Right forelimb (tissue), 1 donor: ENCODE results near the gene TMEM121.

Experiments used
- DNase-seq: peaks from one replicate; pipeline ENCODE4 v3.0.0-alpha.2; 2018

TMEM121 gene

DNA sequence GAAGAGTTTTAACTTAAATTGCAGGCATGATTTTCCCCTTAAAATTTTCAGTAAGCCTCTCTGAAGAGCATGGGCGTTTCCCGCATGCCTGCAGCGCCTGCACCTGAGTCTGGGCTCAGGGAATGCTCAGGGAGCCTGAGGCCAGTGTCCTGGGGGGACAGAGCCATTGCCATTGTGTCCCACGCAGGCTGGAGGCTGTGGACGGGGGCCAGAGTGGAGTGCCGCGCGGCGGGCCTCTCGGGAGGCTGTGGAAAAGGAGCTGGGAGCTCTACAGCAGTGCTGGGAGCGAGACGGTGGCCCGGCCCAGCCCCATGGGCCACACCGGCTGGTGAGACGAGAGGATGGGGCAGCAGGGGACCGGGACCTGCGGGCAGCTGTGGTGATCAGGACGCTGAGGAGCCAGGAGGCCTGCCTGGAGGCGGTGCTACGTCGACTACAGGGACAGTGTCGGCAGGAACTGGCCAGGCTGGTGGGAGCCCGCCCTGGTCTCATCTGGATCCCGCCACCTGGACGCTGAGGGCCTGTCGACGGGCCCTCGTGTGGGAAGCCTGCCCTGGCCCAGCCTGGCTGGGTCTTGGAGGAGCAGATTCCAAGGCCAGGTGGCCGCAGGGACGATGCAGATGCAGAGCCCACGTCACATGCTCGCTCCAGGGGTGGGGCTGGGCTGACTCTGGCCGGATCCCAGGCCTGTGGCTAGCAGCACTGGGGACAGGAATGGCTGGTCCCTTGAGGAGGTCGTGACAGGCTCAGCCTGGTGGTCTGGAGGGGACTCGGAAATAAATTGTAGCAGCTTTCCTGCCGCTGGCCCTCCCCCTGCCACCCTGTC, 27.7 kb upstream of the TMEM121 start:
- no peak for DNase-seq

GRCh38 chr14:105499256-105500035, 26.9 kb upstream of the TMEM121 start:
- DNase-seq, result no peak

- no peak for DNase-seq
These were observed 26.2 kb upstream of the TMEM121 start for GRCh38 chr14:105500036-105500725.

DNA sequence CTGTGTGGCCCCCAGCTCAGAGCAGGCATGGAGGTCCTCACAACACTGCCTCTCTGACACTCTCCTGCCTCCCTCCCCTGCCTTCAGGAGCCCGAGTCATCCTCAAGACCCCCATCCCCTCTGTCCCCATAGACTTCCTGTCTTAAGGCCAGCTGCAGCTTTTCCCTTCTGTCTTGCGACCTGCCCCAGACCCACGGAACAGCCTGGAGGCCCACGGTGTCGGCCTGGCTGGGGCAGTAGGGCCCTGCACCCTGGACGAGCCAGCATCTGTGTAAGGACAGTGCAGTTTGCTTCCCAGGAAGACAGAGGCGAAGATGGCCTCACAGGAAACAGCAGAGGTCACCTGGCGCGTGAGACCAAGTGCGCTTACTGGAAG, 25.7 kb upstream of the TMEM121 start:
- DNase-seq, result no peak

GRCh38 chr14:105501504-105502291, 24.7 kb upstream of the TMEM121 start:
- no peak for DNase-seq

DNA sequence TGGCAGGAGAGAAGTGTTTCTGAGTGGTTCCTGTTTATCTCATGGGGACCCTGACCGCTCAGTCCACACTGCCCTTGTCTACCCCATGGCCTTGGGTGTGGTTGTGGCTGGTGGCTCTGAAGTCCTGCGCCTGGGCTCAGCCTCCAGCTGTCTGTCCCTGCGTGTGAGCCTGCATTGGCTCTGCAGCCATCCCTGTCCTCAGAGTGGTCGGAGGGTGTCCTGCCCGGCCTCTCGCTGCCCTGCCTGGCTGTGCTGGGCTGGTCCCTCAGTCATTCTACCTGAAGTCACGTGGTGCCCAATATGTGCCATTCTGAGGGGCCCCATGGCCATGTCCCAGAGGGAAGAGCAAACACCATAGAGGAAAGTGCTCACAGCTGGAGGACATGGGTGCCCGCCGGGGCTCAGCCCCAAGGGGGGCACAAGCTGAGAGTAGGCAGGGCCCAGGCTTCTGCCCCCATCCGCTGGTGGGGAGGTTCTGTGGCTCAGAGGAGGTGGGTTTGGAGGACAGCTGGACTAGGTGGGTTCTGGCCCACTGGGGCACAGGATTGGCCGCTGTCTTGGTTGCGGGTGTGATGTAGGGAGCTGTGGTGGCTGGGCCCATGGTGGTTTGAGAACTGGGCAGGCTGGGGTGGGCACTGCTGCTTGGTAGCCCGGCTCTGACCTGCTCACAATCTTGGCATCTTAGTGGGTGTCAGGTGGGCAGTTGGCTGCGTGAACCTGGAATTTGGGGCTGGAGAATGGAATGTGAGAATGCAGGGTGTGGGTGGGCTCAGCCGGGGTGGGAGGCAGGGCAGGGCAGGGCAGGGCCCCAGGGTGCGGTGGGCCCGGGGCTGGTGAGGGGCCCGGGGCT, 23.7 kb upstream of the TMEM121 start:
- DNase-seq, result no peak

GRCh38 chr14:105503296-105503640, 23.1 kb upstream of the TMEM121 start:
- no peak for DNase-seq

DNA sequence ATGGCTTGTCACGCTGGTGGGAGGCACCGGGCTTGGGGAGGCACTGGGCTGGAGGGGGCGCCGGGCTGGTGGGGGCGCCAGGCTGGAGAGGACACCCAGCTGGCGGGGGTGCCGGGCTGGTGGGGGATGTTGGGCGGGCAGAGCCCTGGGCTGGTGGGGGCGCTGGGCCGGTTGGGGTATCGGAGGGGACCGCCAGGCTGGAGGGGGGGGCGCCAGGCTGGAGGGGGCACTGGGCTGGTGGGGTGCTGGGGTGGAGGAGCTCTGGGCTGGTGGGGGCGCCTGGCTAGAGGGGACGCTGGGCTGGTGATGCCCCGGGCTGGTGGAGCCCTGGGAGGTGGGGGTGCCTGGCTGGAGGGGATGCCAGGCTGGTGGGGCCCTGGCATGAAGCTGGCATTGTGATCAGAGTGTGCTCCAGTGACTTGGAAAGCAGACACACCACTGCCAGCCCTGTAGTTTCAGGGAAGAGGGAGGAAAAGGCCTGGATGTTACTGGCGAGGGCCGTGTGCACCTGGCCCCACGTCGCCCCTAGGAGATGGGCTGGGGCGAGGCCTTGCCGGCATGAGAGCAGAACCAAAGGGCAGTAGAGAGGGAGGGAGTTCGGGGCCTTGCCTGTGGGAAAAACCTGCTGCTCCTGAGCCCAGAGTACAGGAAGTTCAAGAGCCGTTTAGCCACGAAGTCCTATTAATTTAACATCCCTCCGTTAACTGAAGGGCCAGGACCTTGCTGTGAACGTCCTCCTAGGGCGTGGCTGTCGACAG, 22.3 kb upstream of the TMEM121 start:
- no peak for DNase-seq

DNA sequence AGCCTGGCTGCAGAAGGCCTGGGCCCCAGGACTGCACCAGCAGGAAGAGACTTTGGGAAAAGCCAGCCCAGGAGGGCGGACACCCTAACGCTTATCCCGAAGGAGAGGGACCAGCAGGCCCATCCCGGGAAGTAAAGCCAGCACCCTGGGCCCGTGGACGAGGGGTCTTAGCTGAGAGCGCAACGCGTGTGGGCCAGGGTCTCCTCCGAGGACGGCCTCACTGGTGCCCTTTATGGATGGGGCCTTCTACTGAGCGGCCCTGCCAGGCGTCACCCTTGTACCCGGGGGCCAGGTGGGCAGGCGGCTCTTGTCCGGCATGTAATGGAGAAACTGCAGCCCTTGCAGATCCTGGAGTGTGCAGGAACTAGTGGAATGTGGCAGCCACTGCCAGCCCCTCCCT, 21.3 kb upstream of the TMEM121 start:
- no peak for DNase-seq

GRCh38 chr14:105507247-105507646, 19.1 kb upstream of the TMEM121 start:
- no peak for DNase-seq

- no peak for DNase-seq
These were observed 18.3 kb upstream of the TMEM121 start for GRCh38 chr14:105508069-105508468.

GRCh38 chr14:105508601-105509000, 17.8 kb upstream of the TMEM121 start:
- DNase-seq, result no peak

DNA sequence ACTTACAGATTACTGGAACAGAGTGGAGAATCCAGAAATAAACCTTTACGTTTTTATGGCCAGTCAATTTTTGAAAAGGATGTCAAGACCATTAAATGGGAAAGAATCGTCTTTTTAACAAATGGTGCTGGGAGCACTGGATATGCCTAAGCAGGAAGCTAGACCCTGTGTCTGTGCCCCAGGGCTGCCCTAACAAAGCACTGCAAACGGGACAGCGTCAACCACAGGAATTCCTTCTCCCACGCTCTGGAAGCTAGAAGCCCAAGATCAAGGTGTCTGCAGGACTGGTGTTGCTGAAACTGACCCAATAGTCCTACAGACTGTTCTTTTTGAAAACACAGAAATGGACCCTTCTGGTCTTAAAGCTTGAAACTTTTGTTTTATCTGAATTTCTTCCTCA, 9.3 kb upstream of the TMEM121 start:
- no peak for DNase-seq

GRCh38 chr14:105519946-105520698, 6.3 kb upstream of the TMEM121 start:
- DNase-seq, result no peak

GRCh38 chr14:105525326-105525725, 1.1 kb upstream of the TMEM121 start:
- no peak for DNase-seq

DNA sequence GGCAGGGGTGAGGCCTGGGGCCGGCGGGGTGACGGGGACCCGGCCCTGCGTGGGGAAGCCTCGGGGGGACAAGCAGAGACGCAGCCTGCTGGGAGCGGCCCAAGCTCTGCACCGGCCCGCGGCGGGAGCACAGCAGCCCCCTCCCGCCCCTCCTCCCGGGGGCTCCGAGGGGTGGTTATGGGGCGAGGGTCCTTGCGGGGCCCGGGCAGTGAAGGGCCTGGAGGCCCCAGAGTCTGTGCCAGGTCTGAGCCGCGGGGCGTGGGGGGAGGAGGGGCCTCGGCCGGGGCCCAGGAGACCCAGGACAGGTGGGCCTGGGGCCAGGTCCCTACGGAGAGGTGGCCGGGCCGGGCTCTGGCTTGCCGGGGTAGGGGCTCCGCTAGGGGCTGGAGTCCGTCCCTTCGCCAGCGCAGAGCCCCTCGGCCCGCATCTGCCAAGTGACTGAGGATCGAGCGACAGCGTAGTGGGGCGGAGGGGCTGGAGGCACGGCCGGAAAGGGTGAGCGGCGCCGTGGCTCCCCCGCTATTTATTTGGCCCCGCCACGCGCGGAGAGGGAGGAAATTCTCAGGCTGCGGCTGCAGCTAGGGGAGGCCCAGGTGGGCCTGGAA, 495 bp downstream of the TMEM121 start:
- DNase-seq, result peak; percentile 57

- peak; percentile 44 for DNase-seq
These were observed 1.0 kb downstream of the TMEM121 start for GRCh38 chr14:105527381-105527825.

GRCh38 chr14:105527826-105528585, 1.6 kb downstream of the TMEM121 start:
- peak; percentile 90 for DNase-seq
